Measurements from ENCODE around the gene HSP90B1.

HSP90B1 gene

GRCh38 chr12:103978384-103978982 is 48.3 kb downstream of the HSP90B1 start:
- no peak for DNase-seq (ENCODE audit: low read depth)

GRCh38 chr12:103986829-103987228 is 56.6 kb downstream of the HSP90B1 start:
- peak; percentile 64 for DNase-seq (ENCODE audit: low read depth)

DNA sequence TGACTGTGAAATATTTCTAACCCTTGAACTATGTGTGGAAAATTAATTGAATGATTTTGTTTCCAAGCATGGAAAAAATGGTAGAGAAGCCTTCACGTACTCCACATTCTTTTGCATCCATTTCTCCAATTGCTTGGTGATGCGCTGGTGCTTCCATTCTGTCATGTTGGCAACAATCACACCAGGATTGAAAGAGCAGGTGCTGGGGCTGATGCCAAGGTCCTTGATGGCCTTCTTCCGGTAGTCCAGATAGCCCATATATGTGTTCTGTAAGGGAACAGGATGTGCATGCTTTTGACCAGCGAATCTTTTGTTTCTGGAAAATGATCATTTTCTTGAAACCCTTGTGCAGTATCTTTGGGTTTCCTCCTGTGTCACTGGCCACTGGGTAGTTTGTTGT is 64.0 kb downstream of the HSP90B1 start:
- DNase-seq (ENCODE audit: low read depth), result no peak

- no peak for DNase-seq (ENCODE audit: low read depth)
Measured at GRCh38 chr12:103996595-103996994, 66.4 kb downstream of the HSP90B1 start.

DNA sequence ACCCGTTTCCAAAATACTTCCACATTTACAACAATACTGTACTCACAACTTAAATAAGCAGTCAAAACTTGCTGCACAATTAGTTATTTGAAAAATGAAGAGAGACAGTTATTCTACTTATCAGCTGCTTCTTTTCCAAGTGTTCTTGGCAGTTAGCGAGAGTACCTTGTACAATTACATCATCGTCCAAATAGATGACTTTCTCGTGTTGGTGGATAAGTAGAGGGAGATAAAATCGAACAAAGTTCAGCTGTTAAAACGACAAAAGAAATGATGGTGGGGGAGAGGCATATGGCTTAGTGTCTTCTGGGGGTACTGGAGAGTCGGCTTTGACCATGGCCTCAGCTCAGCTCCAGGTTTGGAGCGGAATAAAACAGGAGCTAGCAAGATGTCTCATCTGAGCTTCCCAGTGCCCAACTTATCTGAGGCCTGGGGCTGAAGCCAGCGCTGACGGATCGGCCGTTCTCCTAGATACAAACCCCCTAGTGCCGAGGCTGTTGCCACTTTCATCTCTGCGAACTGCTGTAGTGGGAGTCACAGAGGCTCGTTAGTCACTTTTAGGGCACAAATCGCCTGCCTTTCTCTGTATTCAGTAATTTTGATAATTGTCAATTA is 67.2 kb downstream of the HSP90B1 start:
- DNase-seq (ENCODE audit: low read depth), result no peak
